ENCODE results near the gene LMOD1.
"Not testable (repeated sequence)": the region's sequence is repeated elsewhere in the genome, so short reads cannot be mapped to it uniquely, and the experiment has no call there.

Gene LMOD1

GRCh38 chr1:201940316-201940715, 6.0 kb downstream of the LMOD1 start:
- H3K27me3 ChIP-seq (ENCODE audit: low read depth); H3K36me3 ChIP-seq (replicated peaks); in situ Hi-C loops (cut with MboI; ENCODE audit: low sequenced_read_pairs); DNase-seq (ENCODE audit: low spot score in 2 of 2); H3K9me3 ChIP-seq; H3K4me3 ChIP-seq: not testable (repeated sequence)
- peaks cover 13% of the 10 kb centered on the region for H3K4me1 ChIP-seq

GRCh38 chr1:201939574-201939973, 6.8 kb downstream of the LMOD1 start:
- H3K4me3 ChIP-seq = no peak overlapping the region
- no peak for DNase-seq (ENCODE audit: low spot score in 2 of 2)
- 0 out of 2 replicates have a peak, but pooled peaks cover under 1% of the 10 kb centered on the region for H3K27me3 ChIP-seq (ENCODE audit: low read depth)
- peaks cover 11% of the 10 kb centered on the region for H3K4me1 ChIP-seq
- in situ Hi-C loops (cut with MboI; ENCODE audit: low sequenced_read_pairs) = no loop called here
- H3K36me3 ChIP-seq (replicated peaks) = no peaks in the 10 kb centered on the region
- H3K9me3 ChIP-seq = no peaks in the 10 kb centered on the region

- Histone ChIP-seq H3K4me3 (no peak overlapping the region), H3K9me3 (no peaks in the 10 kb centered on the region), H3K4me1 (peaks cover 11% of the 10 kb centered on the region), H3K36me3 (replicated peaks) (no peaks in the 10 kb centered on the region), H3K27me3 (ENCODE audit: low read depth) (0 out of 2 replicates have a peak, but pooled peaks cover 2% of the 10 kb centered on the region)
- in situ Hi-C loops (cut with MboI; ENCODE audit: low sequenced_read_pairs) = no loop called here
- DNase-seq (ENCODE audit: low spot score in 2 of 2) = no peak
These were observed 7.2 kb downstream of the LMOD1 start for GRCh38 chr1:201939148-201939547.

- Histone ChIP-seq H3K4me1 (peaks cover 11% of the 10 kb centered on the region), H3K36me3 (replicated peaks) (no peaks in the 10 kb centered on the region), H3K4me3 (no peak overlapping the region), H3K27me3 (ENCODE audit: low read depth) (0 out of 2 replicates have a peak, but pooled peaks cover 2% of the 10 kb centered on the region), H3K9me3 (no peaks in the 10 kb centered on the region)
- in situ Hi-C loops (cut with MboI; ENCODE audit: low sequenced_read_pairs) = no loop called here
- DNase-seq (ENCODE audit: low spot score in 2 of 2) = no peak
These were observed 7.8 kb downstream of the LMOD1 start for GRCh38 chr1:201938440-201939035.

GRCh38 chr1:201937624-201938213, 8.6 kb downstream of the LMOD1 start:
- no peak for DNase-seq (ENCODE audit: low spot score in 2 of 2)
- in situ Hi-C loops (cut with MboI; ENCODE audit: low sequenced_read_pairs) = no loop called here
- H3K27me3 ChIP-seq (ENCODE audit: low read depth) = 0 out of 2 replicates have a peak, but pooled peaks cover 2% of the 10 kb centered on the region

GRCh38 chr1:201933840-201934430, 12.4 kb downstream of the LMOD1 start:
- no peak for DNase-seq (ENCODE audit: low spot score in 2 of 2)
- in situ Hi-C loops (cut with MboI; ENCODE audit: low sequenced_read_pairs) = no loop called here
- H3K4me1 ChIP-seq = no peaks in the 10 kb centered on the region
- no peaks in the 10 kb centered on the region for H3K36me3 ChIP-seq (replicated peaks)
- H3K9me3 ChIP-seq = no peaks in the 10 kb centered on the region
- 0 out of 2 replicates have a peak, but pooled peaks cover 4% of the 10 kb centered on the region for H3K27me3 ChIP-seq (ENCODE audit: low read depth)
- no peak overlapping the region for H3K4me3 ChIP-seq

More at GRCh38 chr1:201937624-201938213, 8.6 kb downstream of the LMOD1 start:
- no peaks in the 10 kb centered on the region for H3K36me3 ChIP-seq (replicated peaks)
- H3K9me3 ChIP-seq = no peaks in the 10 kb centered on the region
- no peak overlapping the region for H3K4me3 ChIP-seq
- peaks cover 11% of the 10 kb centered on the region for H3K4me1 ChIP-seq

GRCh38 chr1:201930803-201931202, 15.5 kb downstream of the LMOD1 start:
- Histone ChIP-seq H3K9me3 (no peaks in the 10 kb centered on the region), H3K36me3 (replicated peaks) (no peaks in the 10 kb centered on the region), H3K4me1 (no peaks in the 10 kb centered on the region), H3K4me3 (no peak overlapping the region), H3K27me3 (ENCODE audit: low read depth) (0 out of 2 replicates have a peak, but pooled peaks cover 4% of the 10 kb centered on the region)
- in situ Hi-C loops (cut with MboI; ENCODE audit: low sequenced_read_pairs) = no loop called here
- DNase-seq (ENCODE audit: low spot score in 2 of 2) = no peak

GRCh38 chr1:201930137-201930536, 16.2 kb downstream of the LMOD1 start:
- H3K4me1 ChIP-seq = no peaks in the 10 kb centered on the region
- in situ Hi-C loops (cut with MboI; ENCODE audit: low sequenced_read_pairs) = no loop called here
- H3K27me3 ChIP-seq (ENCODE audit: low read depth) = 0 out of 2 replicates have a peak, but pooled peaks cover 4% of the 10 kb centered on the region
- no peaks in the 10 kb centered on the region for H3K9me3 ChIP-seq
- no peaks in the 10 kb centered on the region for H3K36me3 ChIP-seq (replicated peaks)
- no peak overlapping the region for H3K4me3 ChIP-seq
- DNase-seq (ENCODE audit: low spot score in 2 of 2) = no peak

GRCh38 chr1:201928266-201928665, 18.1 kb downstream of the LMOD1 start:
- H3K9me3 ChIP-seq = no peaks in the 10 kb centered on the region
- H3K36me3 ChIP-seq (replicated peaks) = no peaks in the 10 kb centered on the region
- no peak for DNase-seq (ENCODE audit: low spot score in 2 of 2)
- no peak overlapping the region for H3K4me3 ChIP-seq
- in situ Hi-C loops (cut with MboI; ENCODE audit: low sequenced_read_pairs) = no loop called here
- H3K4me1 ChIP-seq = no peaks in the 10 kb centered on the region
- H3K27me3 ChIP-seq (ENCODE audit: low read depth) = 0 out of 2 replicates have a peak, but pooled peaks cover 2% of the 10 kb centered on the region

- DNase-seq (ENCODE audit: low spot score in 2 of 2) = no peak
- H3K36me3 ChIP-seq (replicated peaks) = no peaks in the 10 kb centered on the region
- in situ Hi-C loops (cut with MboI; ENCODE audit: low sequenced_read_pairs) = no loop called here
- no peak overlapping the region for H3K4me3 ChIP-seq
- H3K9me3 ChIP-seq = no peaks in the 10 kb centered on the region
- no peaks in the 10 kb centered on the region for H3K4me1 ChIP-seq
- 0 out of 2 replicates have a peak, but pooled peaks cover 2% of the 10 kb centered on the region for H3K27me3 ChIP-seq (ENCODE audit: low read depth)
These were observed 20.2 kb downstream of the LMOD1 start for GRCh38 chr1:201925981-201926645.

- Histone ChIP-seq H3K4me3 (no peak overlapping the region), H3K4me1 (no peaks in the 10 kb centered on the region), H3K9me3 (no peaks in the 10 kb centered on the region), H3K27me3 (ENCODE audit: low read depth) (0 out of 2 replicates have a peak, but pooled peaks cover 2% of the 10 kb centered on the region), H3K36me3 (replicated peaks) (no peaks in the 10 kb centered on the region)
- in situ Hi-C loops (cut with MboI; ENCODE audit: low sequenced_read_pairs) = no loop called here
- no peak for DNase-seq (ENCODE audit: low spot score in 2 of 2)
These were observed 21.1 kb downstream of the LMOD1 start for GRCh38 chr1:201925301-201925567.

- in situ Hi-C loops (cut with MboI; ENCODE audit: low sequenced_read_pairs) = no loop called here
- DNase-seq (ENCODE audit: low spot score in 2 of 2) = no peak
- no peaks in the 10 kb centered on the region for H3K27me3 ChIP-seq (ENCODE audit: low read depth)
- no peaks in the 10 kb centered on the region for H3K4me1 ChIP-seq
- H3K9me3 ChIP-seq = no peaks in the 10 kb centered on the region
- no peaks in the 10 kb centered on the region for H3K36me3 ChIP-seq (replicated peaks)
- H3K4me3 ChIP-seq = no peak overlapping the region
These were observed 24.3 kb downstream of the LMOD1 start for GRCh38 chr1:201921952-201922558.

GRCh38 chr1:201918343-201918742, 28.0 kb downstream of the LMOD1 start:
- in situ Hi-C loops (cut with MboI; ENCODE audit: low sequenced_read_pairs) = no loop called here
- no peak for DNase-seq (ENCODE audit: low spot score in 2 of 2)
- Histone ChIP-seq H3K4me1 (no peaks in the 10 kb centered on the region), H3K36me3 (replicated peaks) (no peaks in the 10 kb centered on the region), H3K4me3 (no peak overlapping the region), H3K27me3 (ENCODE audit: low read depth) (no peaks in the 10 kb centered on the region; the same call in 1 of the 2 replicates), H3K9me3 (no peaks in the 10 kb centered on the region)

Measured in HAP-1 (cell line).